CD4-positive, alpha-beta T cell (primary cell): ENCODE data around the gene FLNC. TPM values are rescaled to one million over a fixed set of nuclear protein-coding genes. Genes with fewer than 3 reads are reported as not detected.

Experiments used
- ATAC-seq: fragments of 200-7000 bp; cut with Tn5 transposase; one replicate; pipeline ENCODE4 v1.10.0; 2022; ENCODE audit warnings: mild to moderate bottlenecking; ENCODE audit not compliant: poor library complexity
- CTCF ChIA-PET: fragments of 350-600 bp; sonication (Branson Sonifier 250); formaldehyde crosslinking; loops from one replicate; lab custom pipeline; 2021; ENCODE audit warnings: antibody characterized with exemption, inconsistent platforms; lab: Charles Lee
- POLR2A ChIA-PET: fragments of 350-600 bp; sonication (Branson Sonifier 250); formaldehyde crosslinking; loops from one replicate; lab custom pipeline; 2021; ENCODE audit warnings: antibody characterized with exemption, inconsistent platforms; lab: Charles Lee
- DNase-seq, 14 experiments: peaks; one replicate each; pipeline ENCODE4 v3.0.0-alpha.2; 2013 to 2020; ENCODE audit warnings: mixed read lengths in 2 of 14
- H3K27ac ChIP-seq, 2 donors: one replicate each; pipeline versions ENCODE4 v1.5.1 to v1.7.0; 2013; ENCODE audit warnings: low read length in 2 of 2, low read depth in 1 of 2, mild to moderate bottlenecking in 1 of 2
- H3K27me3 ChIP-seq, 2 experiments: 1 replicate in 1 of 2; 2 replicates in 1 of 2; pipeline versions ENCODE4 v1.6.1 to v1.7.0; 2013; ENCODE audit warnings: low read length in 2 of 2, control low read depth in 1 of 2, mild to moderate bottlenecking in 1 of 2, moderate library complexity in 1 of 2; ENCODE audit not compliant: insufficient read depth in 2 of 2, control insufficient read depth in 1 of 2
- H3K36me3 ChIP-seq: one replicate; pipeline ENCODE4 v1.6.1; 2013; ENCODE audit warnings: low read length, control low read depth; ENCODE audit not compliant: insufficient read depth
- H3K4me1 ChIP-seq: one replicate; pipeline ENCODE4 v1.6.1; 2013; ENCODE audit warnings: low read length, control low read depth; ENCODE audit not compliant: insufficient read depth
- H3K4me3 ChIP-seq: one replicate; pipeline ENCODE4 v1.5.1; 2013; ENCODE audit warnings: mild to moderate bottlenecking, low read length, moderate library complexity
- H3K9me3 ChIP-seq, 2 experiments: 1 replicate in 1 of 2; 2 replicates in 1 of 2; pipeline versions ENCODE4 v1.6.1 to v1.7.0; 2013; ENCODE audit warnings: low read length in 2 of 2, mild to moderate bottlenecking in 2 of 2, control low read depth in 1 of 2, moderate library complexity in 1 of 2; ENCODE audit not compliant: control insufficient read depth in 1 of 2, insufficient read depth in 1 of 2
- H3K27ac Mint-ChIP-seq: one replicate; pipeline ENCODE4 v1.8.0; 2020; ENCODE audit warnings: mixed read lengths
- H3K27me3 Mint-ChIP-seq: one replicate; pipeline ENCODE4 v1.8.0; 2021; ENCODE audit warnings: mixed read lengths
- H3K36me3 Mint-ChIP-seq: one replicate; pipeline ENCODE4 v1.8.0; 2021; ENCODE audit warnings: low read depth, mixed read lengths
- H3K4me1 Mint-ChIP-seq: one replicate; pipeline ENCODE4 v1.8.0; 2021; ENCODE audit warnings: low read depth, mixed read lengths
- H3K4me3 Mint-ChIP-seq: one replicate; pipeline ENCODE4 v1.8.0; 2020; ENCODE audit warnings: mild to moderate bottlenecking, mixed read lengths
- H3K9me3 Mint-ChIP-seq: one replicate; pipeline ENCODE4 v1.8.0; 2020; ENCODE audit warnings: mixed read lengths
- CTCF ChIP-seq: fragments of 200-600 bp; IDR thresholded peaks from one replicate; pipeline ENCODE4 v1.8.0; 2022; ENCODE audit warnings: antibody characterized with exemption, mild to moderate bottlenecking
- intact Hi-C, 2 experiments: fragments of 100-400 bp; cut with DNase I in 1 of 2; cut with micrococcal nuclease in 1 of 2; formaldehyde crosslinking; loops; one replicate each; pipeline versions ENCODE4 v1.15.1 to v1.9.0; 2023 to 2025; cut with DNase I, micrococcal nuclease
- total RNA-seq, 174 experiments: library from RNA in 2 of 174; stranded (reverse) in 2 of 174; gene quantifications; one replicate each; pipeline ENCODE4 v1.2.3 and lab custom pipeline; 2021 to 2026

FLNC gene
- total RNA-seq, 2 experiments from 2014 or later = 0.06 to 0.08 TPM

GRCh38 chr7:128847721-128848211 is 17.6 kb downstream of the FLNC start:
- DNase-seq (no peak), ATAC-seq (no peak)
- Mint-ChIP-seq H3K4me1 (no peaks in the 10 kb centered on the region), H3K27me3 (no peaks in the 10 kb centered on the region), H3K36me3 (no peaks in the 10 kb centered on the region), H3K9me3 (no peaks in the 10 kb centered on the region), H3K4me3 (no peak overlapping the region), H3K27ac (no peak overlapping the region)
- Histone ChIP-seq H3K27me3 (peaks cover 0 to 2% of the 10 kb centered on the region in 2 experiments), H3K4me3 (no peak overlapping the region), H3K36me3 (no peaks in the 10 kb centered on the region), H3K4me1 (no peaks in the 10 kb centered on the region), H3K27ac (no peak overlapping the region), H3K9me3 (no peaks in the 10 kb centered on the region)
- intact Hi-C loops = no loop called here
- TF ChIP-seq CTCF = no peak
- CTCF ChIA-PET = interaction anchor here (0.6 kb wide), 1 partner anchor 116 kb away, joined by 4 read pairs; no protein-coding TSS in a partner anchor
- POLR2A ChIA-PET = no interaction called here

- Histone ChIP-seq H3K36me3 (no peaks in the 10 kb centered on the region), H3K27me3 (peaks cover 0 to 2% of the 10 kb centered on the region in 2 experiments), H3K4me1 (no peaks in the 10 kb centered on the region), H3K27ac (no peak overlapping the region), H3K4me3 (no peak overlapping the region), H3K9me3 (no peaks in the 10 kb centered on the region)
- no peaks in the 10 kb centered on the region for H3K4me1 Mint-ChIP-seq
- ATAC-seq (no peak), DNase-seq (no peak)
- intact Hi-C loops = no loop called here
- POLR2A ChIA-PET = no interaction called here
- H3K27ac Mint-ChIP-seq = no peak overlapping the region
- no peaks in the 10 kb centered on the region for H3K27me3 Mint-ChIP-seq
- no peak overlapping the region for H3K4me3 Mint-ChIP-seq
- no peaks in the 10 kb centered on the region for H3K36me3 Mint-ChIP-seq
- CTCF ChIA-PET = no interaction called here
- H3K9me3 Mint-ChIP-seq = no peaks in the 10 kb centered on the region
- TF ChIP-seq CTCF = no peak
Observed at GRCh38 chr7:128848289-128849155, 18.3 kb downstream of the FLNC start.

GRCh38 chr7:128849156-128849515 is 18.9 kb downstream of the FLNC start:
- ATAC-seq = no peak
- H3K36me3 Mint-ChIP-seq = no peaks in the 10 kb centered on the region
- H3K9me3 Mint-ChIP-seq = no peaks in the 10 kb centered on the region
- no peaks in the 10 kb centered on the region for H3K27me3 Mint-ChIP-seq
- no peak for DNase-seq
- no peaks in the 10 kb centered on the region for H3K9me3 ChIP-seq
- no peaks in the 10 kb centered on the region for H3K4me1 ChIP-seq
- no peak overlapping the region for H3K27ac Mint-ChIP-seq
- ChIA-PET POLR2A (no interaction called here), CTCF (no interaction called here)
- TF ChIP-seq CTCF = no peak
- no peak overlapping the region for H3K4me3 Mint-ChIP-seq
- intact Hi-C loops = no loop called here
- no peaks in the 10 kb centered on the region for H3K36me3 ChIP-seq
- H3K4me3 ChIP-seq = no peak overlapping the region
- peaks cover 0 to 2% of the 10 kb centered on the region in 2 experiments for H3K27me3 ChIP-seq
- H3K4me1 Mint-ChIP-seq = no peaks in the 10 kb centered on the region
- no peak overlapping the region for H3K27ac ChIP-seq
